WTC11 (cell line): ENCODE results near the gene ITGAL. TPM values are rescaled to one million over a fixed set of nuclear protein-coding genes. Genes with fewer than 3 reads are reported as not detected.

Experiments
- GRHL2 ChIP-seq: fragments of 250-450 bp; sonication (Bioruptor Pico); IDR thresholded peaks from 2 replicates; pipeline ENCODE4 v1.8.0; 2022; ENCODE audit warnings: mild to moderate bottlenecking, moderate library complexity; ENCODE audit not compliant: insufficient replicate concordance, severe bottlenecking
- NFYB ChIP-seq: sonication (generic); formaldehyde crosslinking; conservative IDR thresholded peaks from 2 replicates; pipeline ENCODE4 v1.8.0; 2022; ENCODE audit warnings: low read depth, missing genetic modification reagents
- SMAD3 ChIP-seq: sonication (generic); formaldehyde crosslinking; IDR thresholded peaks from 2 replicates; pipeline ENCODE4 v1.8.0; 2022; ENCODE audit warnings: missing genetic modification reagents, mild to moderate bottlenecking, borderline replicate concordance
- TEAD1 ChIP-seq: sonication (generic); formaldehyde crosslinking; IDR thresholded peaks from 2 replicates; pipeline ENCODE4 v1.8.0; 2022; ENCODE audit warnings: mild to moderate bottlenecking, missing genetic modification reagents
- ZNF121 ChIP-seq: sonication (generic); formaldehyde crosslinking; IDR thresholded peaks from 2 replicates; pipeline ENCODE4 v1.8.0; 2023; ENCODE audit warnings: missing genetic modification reagents
- ZNF219 ChIP-seq: sonication (generic); formaldehyde crosslinking; IDR thresholded peaks from 2 replicates; pipeline ENCODE4 v1.8.0; 2023; ENCODE audit warnings: missing genetic modification reagents, mild to moderate bottlenecking, borderline replicate concordance
- ZNF423 ChIP-seq: fragments of 250-450 bp; sonication (Bioruptor Pico); IDR thresholded peaks from 2 replicates; pipeline ENCODE4 v2.1.2; 2022; ENCODE audit warnings: mild to moderate bottlenecking, moderate library complexity
- total RNA-seq: library from RNA; stranded (reverse); gene quantifications from 3 replicates; pipeline ENCODE4 v1.2.3, GENCODE V29; 2021
- TF ChIP-seq, protein P1 (sequence below): sonication (generic); formaldehyde crosslinking; conservative IDR thresholded peaks from 2 replicates; pipeline ENCODE4 v1.8.1; 2023; ENCODE audit warnings: mild to moderate bottlenecking, low read depth, missing genetic modification reagents, moderate library complexity
- TF ChIP-seq, protein P2 (sequence below): sonication (generic); formaldehyde crosslinking; IDR thresholded peaks from 2 replicates; pipeline ENCODE4 v1.8.0; 2023; ENCODE audit warnings: missing genetic modification reagents
- TF ChIP-seq, protein P3 (sequence below): fragments of 250-450 bp; sonication (Bioruptor Pico); IDR thresholded peaks from 2 replicates; pipeline ENCODE4 v1.9.0; 2021; ENCODE audit warnings: moderate library complexity, mild to moderate bottlenecking, inconsistent platforms, borderline replicate concordance
- TF ChIP-seq, protein P4 (sequence below): sonication (generic); formaldehyde crosslinking; IDR thresholded peaks from 2 replicates; pipeline ENCODE4 v1.8.0; 2023; ENCODE audit warnings: missing genetic modification reagents, mild to moderate bottlenecking, borderline replicate concordance
- TF ChIP-seq, protein P5 (sequence below): sonication (generic); formaldehyde crosslinking; IDR thresholded peaks from 2 replicates; pipeline ENCODE4 v1.8.0; 2022; ENCODE audit warnings: missing genetic modification reagents
- TF ChIP-seq, protein P6 (sequence below): fragments of 250-450 bp; sonication (Bioruptor Pico); IDR thresholded peaks from 2 replicates; pipeline ENCODE4 v1.9.0; 2021; ENCODE audit warnings: mild to moderate bottlenecking, borderline replicate concordance
- TF ChIP-seq, protein P7 (sequence below): sonication (generic); formaldehyde crosslinking; conservative IDR thresholded peaks from 2 replicates; pipeline ENCODE4 v1.8.1; 2022; ENCODE audit warnings: mild to moderate bottlenecking, missing genetic modification reagents
- TF ChIP-seq, protein P8 (sequence below): fragments of 250-450 bp; sonication (Bioruptor Pico); IDR thresholded peaks from 2 replicates; pipeline ENCODE4 v1.8.0; 2021; ENCODE audit warnings: mild to moderate bottlenecking
- TF ChIP-seq, protein P9 (sequence below): sonication (generic); formaldehyde crosslinking; IDR thresholded peaks from 2 replicates; pipeline ENCODE4 v1.8.1; 2023; ENCODE audit warnings: mild to moderate bottlenecking, missing genetic modification reagents

Gene ITGAL
- total RNA-seq, 1 experiment from 2014 or later, result 1.0 TPM

DNA sequence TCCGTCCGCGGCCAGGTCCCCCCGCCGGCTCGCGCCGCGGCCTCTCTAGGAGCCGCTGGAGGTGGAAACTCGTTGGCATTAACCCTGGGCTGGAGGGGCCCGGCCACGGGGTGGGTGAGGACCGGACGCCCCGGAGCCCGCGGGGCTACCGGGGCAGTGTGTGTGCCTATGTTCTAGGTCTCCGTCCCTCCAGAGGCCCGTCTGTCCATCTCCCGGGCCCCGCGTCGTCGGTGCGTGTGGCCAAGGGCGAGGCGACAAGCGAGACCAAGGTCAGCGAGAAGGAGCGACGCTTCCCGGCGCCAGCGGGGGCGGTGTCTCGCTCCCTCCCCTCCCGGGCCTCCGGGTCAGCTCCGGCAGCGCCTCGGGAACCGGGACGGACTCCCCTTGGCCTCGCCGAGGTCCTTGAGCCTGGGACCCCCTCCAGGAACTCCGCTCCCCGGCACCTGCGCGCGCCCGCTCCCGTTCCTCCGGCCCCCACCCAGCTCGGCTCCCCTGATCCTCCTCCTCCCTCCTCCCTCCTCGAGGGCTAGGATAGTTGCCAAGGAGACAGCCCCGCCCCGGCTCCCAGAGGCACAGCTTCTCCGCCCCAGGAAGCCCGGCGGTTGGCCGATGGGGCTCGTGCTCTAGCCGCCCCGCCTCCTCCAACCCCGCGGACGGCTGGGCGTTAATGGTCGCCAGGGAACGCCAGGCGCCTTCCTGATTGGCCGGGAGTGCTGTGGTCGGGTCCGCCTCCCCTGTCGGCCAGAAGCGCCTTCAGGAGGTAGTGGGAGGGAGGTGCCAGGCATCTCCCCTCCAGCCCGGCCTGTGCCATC lies 54.5 kb downstream of the ITGAL start (continued):
- TF ChIP-seq, protein P1, sequence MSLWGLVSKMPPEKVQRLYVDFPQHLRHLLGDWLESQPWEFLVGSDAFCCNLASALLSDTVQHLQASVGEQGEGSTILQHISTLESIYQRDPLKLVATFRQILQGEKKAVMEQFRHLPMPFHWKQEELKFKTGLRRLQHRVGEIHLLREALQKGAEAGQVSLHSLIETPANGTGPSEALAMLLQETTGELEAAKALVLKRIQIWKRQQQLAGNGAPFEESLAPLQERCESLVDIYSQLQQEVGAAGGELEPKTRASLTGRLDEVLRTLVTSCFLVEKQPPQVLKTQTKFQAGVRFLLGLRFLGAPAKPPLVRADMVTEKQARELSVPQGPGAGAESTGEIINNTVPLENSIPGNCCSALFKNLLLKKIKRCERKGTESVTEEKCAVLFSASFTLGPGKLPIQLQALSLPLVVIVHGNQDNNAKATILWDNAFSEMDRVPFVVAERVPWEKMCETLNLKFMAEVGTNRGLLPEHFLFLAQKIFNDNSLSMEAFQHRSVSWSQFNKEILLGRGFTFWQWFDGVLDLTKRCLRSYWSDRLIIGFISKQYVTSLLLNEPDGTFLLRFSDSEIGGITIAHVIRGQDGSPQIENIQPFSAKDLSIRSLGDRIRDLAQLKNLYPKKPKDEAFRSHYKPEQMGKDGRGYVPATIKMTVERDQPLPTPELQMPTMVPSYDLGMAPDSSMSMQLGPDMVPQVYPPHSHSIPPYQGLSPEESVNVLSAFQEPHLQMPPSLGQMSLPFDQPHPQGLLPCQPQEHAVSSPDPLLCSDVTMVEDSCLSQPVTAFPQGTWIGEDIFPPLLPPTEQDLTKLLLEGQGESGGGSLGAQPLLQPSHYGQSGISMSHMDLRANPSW (CRISPR knock-in tag), result no peak
- no peak for TF ChIP-seq ZNF121 (CRISPR knock-in tag)
- no peak for TF ChIP-seq GRHL2
- TF ChIP-seq NFYB (CRISPR knock-in tag), result 0 out of 2 replicates have a peak, but pooled peaks have one; percentile 37
- TF ChIP-seq, protein P2, sequence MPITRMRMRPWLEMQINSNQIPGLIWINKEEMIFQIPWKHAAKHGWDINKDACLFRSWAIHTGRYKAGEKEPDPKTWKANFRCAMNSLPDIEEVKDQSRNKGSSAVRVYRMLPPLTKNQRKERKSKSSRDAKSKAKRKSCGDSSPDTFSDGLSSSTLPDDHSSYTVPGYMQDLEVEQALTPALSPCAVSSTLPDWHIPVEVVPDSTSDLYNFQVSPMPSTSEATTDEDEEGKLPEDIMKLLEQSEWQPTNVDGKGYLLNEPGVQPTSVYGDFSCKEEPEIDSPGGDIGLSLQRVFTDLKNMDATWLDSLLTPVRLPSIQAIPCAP (CRISPR knock-in tag), result no peak
- TF ChIP-seq SMAD3, result no peak
- TF ChIP-seq, protein P3, sequence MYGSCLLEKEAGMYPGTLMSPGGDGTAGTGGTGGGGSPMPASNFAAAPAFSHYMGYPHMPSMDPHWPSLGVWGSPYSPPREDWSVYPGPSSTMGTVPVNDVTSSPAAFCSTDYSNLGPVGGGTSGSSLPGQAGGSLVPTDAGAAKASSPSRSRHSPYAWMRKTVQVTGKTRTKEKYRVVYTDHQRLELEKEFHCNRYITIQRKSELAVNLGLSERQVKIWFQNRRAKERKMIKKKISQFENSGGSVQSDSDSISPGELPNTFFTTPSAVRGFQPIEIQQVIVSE (CRISPR knock-in tag), result no peak
- TF ChIP-seq, protein P4, sequence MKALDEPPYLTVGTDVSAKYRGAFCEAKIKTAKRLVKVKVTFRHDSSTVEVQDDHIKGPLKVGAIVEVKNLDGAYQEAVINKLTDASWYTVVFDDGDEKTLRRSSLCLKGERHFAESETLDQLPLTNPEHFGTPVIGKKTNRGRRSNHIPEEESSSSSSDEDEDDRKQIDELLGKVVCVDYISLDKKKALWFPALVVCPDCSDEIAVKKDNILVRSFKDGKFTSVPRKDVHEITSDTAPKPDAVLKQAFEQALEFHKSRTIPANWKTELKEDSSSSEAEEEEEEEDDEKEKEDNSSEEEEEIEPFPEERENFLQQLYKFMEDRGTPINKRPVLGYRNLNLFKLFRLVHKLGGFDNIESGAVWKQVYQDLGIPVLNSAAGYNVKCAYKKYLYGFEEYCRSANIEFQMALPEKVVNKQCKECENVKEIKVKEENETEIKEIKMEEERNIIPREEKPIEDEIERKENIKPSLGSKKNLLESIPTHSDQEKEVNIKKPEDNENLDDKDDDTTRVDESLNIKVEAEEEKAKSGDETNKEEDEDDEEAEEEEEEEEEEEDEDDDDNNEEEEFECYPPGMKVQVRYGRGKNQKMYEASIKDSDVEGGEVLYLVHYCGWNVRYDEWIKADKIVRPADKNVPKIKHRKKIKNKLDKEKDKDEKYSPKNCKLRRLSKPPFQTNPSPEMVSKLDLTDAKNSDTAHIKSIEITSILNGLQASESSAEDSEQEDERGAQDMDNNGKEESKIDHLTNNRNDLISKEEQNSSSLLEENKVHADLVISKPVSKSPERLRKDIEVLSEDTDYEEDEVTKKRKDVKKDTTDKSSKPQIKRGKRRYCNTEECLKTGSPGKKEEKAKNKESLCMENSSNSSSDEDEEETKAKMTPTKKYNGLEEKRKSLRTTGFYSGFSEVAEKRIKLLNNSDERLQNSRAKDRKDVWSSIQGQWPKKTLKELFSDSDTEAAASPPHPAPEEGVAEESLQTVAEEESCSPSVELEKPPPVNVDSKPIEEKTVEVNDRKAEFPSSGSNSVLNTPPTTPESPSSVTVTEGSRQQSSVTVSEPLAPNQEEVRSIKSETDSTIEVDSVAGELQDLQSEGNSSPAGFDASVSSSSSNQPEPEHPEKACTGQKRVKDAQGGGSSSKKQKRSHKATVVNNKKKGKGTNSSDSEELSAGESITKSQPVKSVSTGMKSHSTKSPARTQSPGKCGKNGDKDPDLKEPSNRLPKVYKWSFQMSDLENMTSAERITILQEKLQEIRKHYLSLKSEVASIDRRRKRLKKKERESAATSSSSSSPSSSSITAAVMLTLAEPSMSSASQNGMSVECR (CRISPR knock-in tag), result peak; percentile 76; the same call in 1 of the 2 replicates
- TF ChIP-seq, protein P5, sequence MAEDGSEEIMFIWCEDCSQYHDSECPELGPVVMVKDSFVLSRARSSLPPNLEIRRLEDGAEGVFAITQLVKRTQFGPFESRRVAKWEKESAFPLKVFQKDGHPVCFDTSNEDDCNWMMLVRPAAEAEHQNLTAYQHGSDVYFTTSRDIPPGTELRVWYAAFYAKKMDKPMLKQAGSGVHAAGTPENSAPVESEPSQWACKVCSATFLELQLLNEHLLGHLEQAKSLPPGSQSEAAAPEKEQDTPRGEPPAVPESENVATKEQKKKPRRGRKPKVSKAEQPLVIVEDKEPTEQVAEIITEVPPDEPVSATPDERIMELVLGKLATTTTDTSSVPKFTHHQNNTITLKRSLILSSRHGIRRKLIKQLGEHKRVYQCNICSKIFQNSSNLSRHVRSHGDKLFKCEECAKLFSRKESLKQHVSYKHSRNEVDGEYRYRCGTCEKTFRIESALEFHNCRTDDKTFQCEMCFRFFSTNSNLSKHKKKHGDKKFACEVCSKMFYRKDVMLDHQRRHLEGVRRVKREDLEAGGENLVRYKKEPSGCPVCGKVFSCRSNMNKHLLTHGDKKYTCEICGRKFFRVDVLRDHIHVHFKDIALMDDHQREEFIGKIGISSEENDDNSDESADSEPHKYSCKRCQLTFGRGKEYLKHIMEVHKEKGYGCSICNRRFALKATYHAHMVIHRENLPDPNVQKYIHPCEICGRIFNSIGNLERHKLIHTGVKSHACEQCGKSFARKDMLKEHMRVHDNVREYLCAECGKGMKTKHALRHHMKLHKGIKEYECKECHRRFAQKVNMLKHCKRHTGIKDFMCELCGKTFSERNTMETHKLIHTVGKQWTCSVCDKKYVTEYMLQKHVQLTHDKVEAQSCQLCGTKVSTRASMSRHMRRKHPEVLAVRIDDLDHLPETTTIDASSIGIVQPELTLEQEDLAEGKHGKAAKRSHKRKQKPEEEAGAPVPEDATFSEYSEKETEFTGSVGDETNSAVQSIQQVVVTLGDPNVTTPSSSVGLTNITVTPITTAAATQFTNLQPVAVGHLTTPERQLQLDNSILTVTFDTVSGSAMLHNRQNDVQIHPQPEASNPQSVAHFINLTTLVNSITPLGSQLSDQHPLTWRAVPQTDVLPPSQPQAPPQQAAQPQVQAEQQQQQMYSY (CRISPR knock-in tag), result no peak
- TF ChIP-seq, protein P6, sequence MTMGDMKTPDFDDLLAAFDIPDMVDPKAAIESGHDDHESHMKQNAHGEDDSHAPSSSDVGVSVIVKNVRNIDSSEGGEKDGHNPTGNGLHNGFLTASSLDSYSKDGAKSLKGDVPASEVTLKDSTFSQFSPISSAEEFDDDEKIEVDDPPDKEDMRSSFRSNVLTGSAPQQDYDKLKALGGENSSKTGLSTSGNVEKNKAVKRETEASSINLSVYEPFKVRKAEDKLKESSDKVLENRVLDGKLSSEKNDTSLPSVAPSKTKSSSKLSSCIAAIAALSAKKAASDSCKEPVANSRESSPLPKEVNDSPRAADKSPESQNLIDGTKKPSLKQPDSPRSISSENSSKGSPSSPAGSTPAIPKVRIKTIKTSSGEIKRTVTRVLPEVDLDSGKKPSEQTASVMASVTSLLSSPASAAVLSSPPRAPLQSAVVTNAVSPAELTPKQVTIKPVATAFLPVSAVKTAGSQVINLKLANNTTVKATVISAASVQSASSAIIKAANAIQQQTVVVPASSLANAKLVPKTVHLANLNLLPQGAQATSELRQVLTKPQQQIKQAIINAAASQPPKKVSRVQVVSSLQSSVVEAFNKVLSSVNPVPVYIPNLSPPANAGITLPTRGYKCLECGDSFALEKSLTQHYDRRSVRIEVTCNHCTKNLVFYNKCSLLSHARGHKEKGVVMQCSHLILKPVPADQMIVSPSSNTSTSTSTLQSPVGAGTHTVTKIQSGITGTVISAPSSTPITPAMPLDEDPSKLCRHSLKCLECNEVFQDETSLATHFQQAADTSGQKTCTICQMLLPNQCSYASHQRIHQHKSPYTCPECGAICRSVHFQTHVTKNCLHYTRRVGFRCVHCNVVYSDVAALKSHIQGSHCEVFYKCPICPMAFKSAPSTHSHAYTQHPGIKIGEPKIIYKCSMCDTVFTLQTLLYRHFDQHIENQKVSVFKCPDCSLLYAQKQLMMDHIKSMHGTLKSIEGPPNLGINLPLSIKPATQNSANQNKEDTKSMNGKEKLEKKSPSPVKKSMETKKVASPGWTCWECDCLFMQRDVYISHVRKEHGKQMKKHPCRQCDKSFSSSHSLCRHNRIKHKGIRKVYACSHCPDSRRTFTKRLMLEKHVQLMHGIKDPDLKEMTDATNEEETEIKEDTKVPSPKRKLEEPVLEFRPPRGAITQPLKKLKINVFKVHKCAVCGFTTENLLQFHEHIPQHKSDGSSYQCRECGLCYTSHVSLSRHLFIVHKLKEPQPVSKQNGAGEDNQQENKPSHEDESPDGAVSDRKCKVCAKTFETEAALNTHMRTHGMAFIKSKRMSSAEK, result no peak
- TF ChIP-seq, protein P7, sequence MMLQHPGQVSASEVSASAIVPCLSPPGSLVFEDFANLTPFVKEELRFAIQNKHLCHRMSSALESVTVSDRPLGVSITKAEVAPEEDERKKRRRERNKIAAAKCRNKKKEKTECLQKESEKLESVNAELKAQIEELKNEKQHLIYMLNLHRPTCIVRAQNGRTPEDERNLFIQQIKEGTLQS, result no peak
- TF ChIP-seq ZNF219 (CRISPR knock-in tag), result no peak
- TF ChIP-seq ZNF423 (CRISPR knock-in tag), result peak; percentile 70; the same call in 1 of the 2 replicates
- TF ChIP-seq, protein P8, sequence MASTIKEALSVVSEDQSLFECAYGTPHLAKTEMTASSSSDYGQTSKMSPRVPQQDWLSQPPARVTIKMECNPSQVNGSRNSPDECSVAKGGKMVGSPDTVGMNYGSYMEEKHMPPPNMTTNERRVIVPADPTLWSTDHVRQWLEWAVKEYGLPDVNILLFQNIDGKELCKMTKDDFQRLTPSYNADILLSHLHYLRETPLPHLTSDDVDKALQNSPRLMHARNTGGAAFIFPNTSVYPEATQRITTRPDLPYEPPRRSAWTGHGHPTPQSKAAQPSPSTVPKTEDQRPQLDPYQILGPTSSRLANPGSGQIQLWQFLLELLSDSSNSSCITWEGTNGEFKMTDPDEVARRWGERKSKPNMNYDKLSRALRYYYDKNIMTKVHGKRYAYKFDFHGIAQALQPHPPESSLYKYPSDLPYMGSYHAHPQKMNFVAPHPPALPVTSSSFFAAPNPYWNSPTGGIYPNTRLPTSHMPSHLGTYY, result no peak
- 0 out of 2 replicates have a peak, but pooled peaks have one; percentile 14 for TF ChIP-seq TEAD1
- TF ChIP-seq, protein P9, sequence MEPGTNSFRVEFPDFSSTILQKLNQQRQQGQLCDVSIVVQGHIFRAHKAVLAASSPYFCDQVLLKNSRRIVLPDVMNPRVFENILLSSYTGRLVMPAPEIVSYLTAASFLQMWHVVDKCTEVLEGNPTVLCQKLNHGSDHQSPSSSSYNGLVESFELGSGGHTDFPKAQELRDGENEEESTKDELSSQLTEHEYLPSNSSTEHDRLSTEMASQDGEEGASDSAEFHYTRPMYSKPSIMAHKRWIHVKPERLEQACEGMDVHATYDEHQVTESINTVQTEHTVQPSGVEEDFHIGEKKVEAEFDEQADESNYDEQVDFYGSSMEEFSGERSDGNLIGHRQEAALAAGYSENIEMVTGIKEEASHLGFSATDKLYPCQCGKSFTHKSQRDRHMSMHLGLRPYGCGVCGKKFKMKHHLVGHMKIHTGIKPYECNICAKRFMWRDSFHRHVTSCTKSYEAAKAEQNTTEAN (CRISPR knock-in tag), result no peak
